ENCODE data around the gene C12orf60.
A peak's percentile ranks its signal among the peaks of the same experiment; 100 is the strongest.

The C12orf60 gene

GRCh38 chr12:14770496-14771461 lies 32.7 kb upstream of the C12orf60 start (continued):
- TF ChIP-seq ZBTB44 (tag by site-specific recombination; IDR thresholded peaks at IDR 0.05) (0 out of 2 replicates have a peak, but pooled peaks have one; percentile 5), ZNF138 (tag by site-specific recombination; IDR thresholded peaks at IDR 0.05; ENCODE audit: borderline replicate concordance) (no peak), ZNF629 (tag by site-specific recombination; IDR thresholded peaks at IDR 0.05) (peak; percentile 63), ZNF585B (tag by site-specific recombination; IDR thresholded peaks at IDR 0.05) (no peak), ZNF121 (tag by site-specific recombination; IDR thresholded peaks at IDR 0.05) (no peak), ZNF747 (tag by site-specific recombination; IDR thresholded peaks at IDR 0.05) (no peak), ELK4 (IDR thresholded peaks at IDR 0.05; ENCODE audit: borderline replicate concordance, low read depth, low read length) (no peak), ZNF473 (tag by site-specific recombination; IDR thresholded peaks at IDR 0.05) (no peak), KLF10 (tag by site-specific recombination; IDR thresholded peaks at IDR 0.05) (0 out of 2 replicates have a peak, but pooled peaks have one; percentile 58), PRDM1 (tag by site-specific recombination; IDR thresholded peaks at IDR 0.05) (no peak), ZNF341 (tag by site-specific recombination; IDR thresholded peaks at IDR 0.05; ENCODE audit: low read depth) (no peak), ZBTB20 (tag by site-specific recombination; IDR thresholded peaks at IDR 0.05) (peak; percentile 10; the same call in 1 of the 2 replicates), ZNF837 (tag by site-specific recombination; IDR thresholded peaks at IDR 0.05) (peak; percentile 51; the same call in 1 of the 2 replicates), IKZF3 (tag by site-specific recombination; IDR thresholded peaks at IDR 0.05) (no peak; the same call in 1 of the 2 replicates), YY1 (tag by site-specific recombination; IDR thresholded peaks at IDR 0.05) (no peak; the same call in 1 of the 2 replicates), ZNF398 (tag by site-specific recombination; IDR thresholded peaks at IDR 0.05) (no peak), ZNF670 (tag by site-specific recombination; IDR thresholded peaks at IDR 0.05; ENCODE audit: low read depth) (no peak), SETDB1 (IDR thresholded peaks at IDR 0.05; ENCODE audit: insufficient read length, low read length) (no peak), ZNF37A (tag by site-specific recombination; IDR thresholded peaks at IDR 0.05) (no peak), ZNF792 (tag by site-specific recombination; IDR thresholded peaks at IDR 0.05) (no peak), ZNF555 (tag by site-specific recombination; conservative IDR thresholded peaks at IDR 0.05) (no peak), ZSCAN16 (tag by site-specific recombination; IDR thresholded peaks at IDR 0.05) (0 out of 2 replicates have a peak, but pooled peaks have one; percentile 10), ZNF658 (tag by site-specific recombination; IDR thresholded peaks at IDR 0.05) (no peak)
- TF ChIP-seq, protein P1, sequence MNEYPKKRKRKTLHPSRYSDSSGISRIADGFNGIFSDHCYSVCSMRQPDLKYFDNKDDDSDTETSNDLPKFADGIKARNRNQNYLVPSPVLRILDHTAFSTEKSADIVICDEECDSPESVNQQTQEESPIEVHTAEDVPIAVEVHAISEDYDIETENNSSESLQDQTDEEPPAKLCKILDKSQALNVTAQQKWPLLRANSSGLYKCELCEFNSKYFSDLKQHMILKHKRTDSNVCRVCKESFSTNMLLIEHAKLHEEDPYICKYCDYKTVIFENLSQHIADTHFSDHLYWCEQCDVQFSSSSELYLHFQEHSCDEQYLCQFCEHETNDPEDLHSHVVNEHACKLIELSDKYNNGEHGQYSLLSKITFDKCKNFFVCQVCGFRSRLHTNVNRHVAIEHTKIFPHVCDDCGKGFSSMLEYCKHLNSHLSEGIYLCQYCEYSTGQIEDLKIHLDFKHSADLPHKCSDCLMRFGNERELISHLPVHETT (tag by site-specific recombination; IDR thresholded peaks at IDR 0.05), result peak; percentile 75; the same call in 1 of the 2 replicates
- TF ChIP-seq, protein P2, sequence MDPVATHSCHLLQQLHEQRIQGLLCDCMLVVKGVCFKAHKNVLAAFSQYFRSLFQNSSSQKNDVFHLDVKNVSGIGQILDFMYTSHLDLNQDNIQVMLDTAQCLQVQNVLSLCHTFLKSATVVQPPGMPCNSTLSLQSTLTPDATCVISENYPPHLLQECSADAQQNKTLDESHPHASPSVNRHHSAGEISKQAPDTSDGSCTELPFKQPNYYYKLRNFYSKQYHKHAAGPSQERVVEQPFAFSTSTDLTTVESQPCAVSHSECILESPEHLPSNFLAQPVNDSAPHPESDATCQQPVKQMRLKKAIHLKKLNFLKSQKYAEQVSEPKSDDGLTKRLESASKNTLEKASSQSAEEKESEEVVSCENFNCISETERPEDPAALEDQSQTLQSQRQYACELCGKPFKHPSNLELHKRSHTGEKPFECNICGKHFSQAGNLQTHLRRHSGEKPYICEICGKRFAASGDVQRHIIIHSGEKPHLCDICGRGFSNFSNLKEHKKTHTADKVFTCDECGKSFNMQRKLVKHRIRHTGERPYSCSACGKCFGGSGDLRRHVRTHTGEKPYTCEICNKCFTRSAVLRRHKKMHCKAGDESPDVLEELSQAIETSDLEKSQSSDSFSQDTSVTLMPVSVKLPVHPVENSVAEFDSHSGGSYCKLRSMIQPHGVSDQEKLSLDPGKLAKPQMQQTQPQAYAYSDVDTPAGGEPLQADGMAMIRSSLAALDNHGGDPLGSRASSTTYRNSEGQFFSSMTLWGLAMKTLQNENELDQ (tag by site-specific recombination; IDR thresholded peaks at IDR 0.05; ENCODE audit: low read depth), result no peak
- TF ChIP-seq, protein P3, sequence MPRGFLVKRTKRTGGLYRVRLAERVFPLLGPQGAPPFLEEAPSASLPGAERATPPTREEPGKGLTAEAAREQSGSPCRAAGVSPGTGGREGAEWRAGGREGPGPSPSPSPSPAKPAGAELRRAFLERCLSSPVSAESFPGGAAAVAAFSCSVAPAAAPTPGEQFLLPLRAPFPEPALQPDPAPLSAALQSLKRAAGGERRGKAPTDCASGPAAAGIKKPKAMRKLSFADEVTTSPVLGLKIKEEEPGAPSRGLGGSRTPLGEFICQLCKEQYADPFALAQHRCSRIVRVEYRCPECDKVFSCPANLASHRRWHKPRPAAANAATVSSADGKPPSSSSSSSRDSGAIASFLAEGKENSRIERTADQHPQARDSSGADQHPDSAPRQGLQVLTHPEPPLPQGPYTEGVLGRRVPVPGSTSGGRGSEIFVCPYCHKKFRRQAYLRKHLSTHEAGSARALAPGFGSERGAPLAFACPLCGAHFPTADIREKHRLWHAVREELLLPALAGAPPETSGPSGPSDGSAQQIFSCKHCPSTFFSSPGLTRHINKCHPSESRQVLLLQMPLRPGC (tag by site-specific recombination; IDR thresholded peaks at IDR 0.05), result peak; percentile 31; the same call in 1 of the 2 replicates
- TF ChIP-seq, protein P4, sequence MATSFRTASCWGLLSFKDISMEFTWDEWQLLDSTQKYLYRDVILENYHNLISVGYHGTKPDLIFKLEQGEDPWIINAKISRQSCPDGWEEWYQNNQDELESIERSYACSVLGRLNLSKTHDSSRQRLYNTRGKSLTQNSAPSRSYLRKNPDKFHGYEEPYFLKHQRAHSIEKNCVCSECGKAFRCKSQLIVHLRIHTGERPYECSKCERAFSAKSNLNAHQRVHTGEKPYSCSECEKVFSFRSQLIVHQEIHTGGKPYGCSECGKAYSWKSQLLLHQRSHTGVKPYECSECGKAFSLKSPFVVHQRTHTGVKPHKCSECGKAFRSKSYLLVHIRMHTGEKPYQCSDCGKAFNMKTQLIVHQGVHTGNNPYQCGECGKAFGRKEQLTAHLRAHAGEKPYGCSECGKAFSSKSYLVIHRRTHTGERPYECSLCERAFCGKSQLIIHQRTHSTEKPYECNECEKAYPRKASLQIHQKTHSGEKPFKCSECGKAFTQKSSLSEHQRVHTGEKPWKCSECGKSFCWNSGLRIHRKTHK (tag by site-specific recombination; IDR thresholded peaks at IDR 0.05), result no peak
